Ovary (tissue), 9 donors: ENCODE measurements around the gene RANBP10. TPM values are rescaled to one million over a fixed set of nuclear protein-coding genes. Genes with fewer than 3 reads are reported as not detected.

Experiments
- DNase-seq, 5 donors: peaks; one replicate each; pipeline ENCODE4 v3.0.0-alpha.2; 2019 to 2020
- H3K27ac ChIP-seq, 2 donors: fragments of 200-600 bp; one replicate each; pipeline versions ENCODE4 v1.5.1 to v1.8.0; 2019 to 2022
- H3K27me3 ChIP-seq: fragments of 200-600 bp; one replicate; pipeline ENCODE4 v1.8.0; 2022
- H3K36me3 ChIP-seq: fragments of 200-600 bp; sonication (generic); one replicate; pipeline ENCODE4 v1.5.1; 2019
- H3K4me1 ChIP-seq: one replicate; pipeline ENCODE4 v1.8.1; 2013; ENCODE audit warnings: mild to moderate bottlenecking, moderate library complexity; ENCODE audit not compliant: insufficient read depth
- H3K4me3 ChIP-seq: fragments of 200-600 bp; sonication (generic); one replicate; pipeline ENCODE4 v1.5.1; 2017
- H3K9me3 ChIP-seq, 2 donors: fragments of 200-600 bp in 1 of 2; sonication (generic) in 1 of 2; one replicate each; pipeline versions ENCODE4 v1.5.1 to v1.8.1; 2013 to 2019; ENCODE audit warnings: mild to moderate bottlenecking in 1 of 2, moderate library complexity in 1 of 2
- CTCF ChIP-seq, 3 donors: fragments of 450-650 bp in 2 of 3; fragments of 200-600 bp in 1 of 3; IDR thresholded peaks; one replicate each; pipeline versions ENCODE4 v1.5.1 to v1.8.0; 2016 to 2022; ENCODE audit warnings: antibody characterized with exemption in 3 of 3, mild to moderate bottlenecking in 1 of 3
- EP300 ChIP-seq: sonication (generic); formaldehyde crosslinking; IDR thresholded peaks from one replicate; pipeline ENCODE4 v1.6.1; 2017; ENCODE audit warnings: antibody characterized with exemption
- POLR2A ChIP-seq: fragments of 450-650 bp; IDR thresholded peaks from one replicate; pipeline ENCODE4 v1.6.1; 2017; ENCODE audit warnings: antibody characterized with exemption, mild to moderate bottlenecking, moderate library complexity
- WGBS, 3 donors: extraction: QIAGEN DNeasy Blood & Tissue Kit in 1 of 3; methylation state at CpG; one replicate each; pipeline versions ENCODE4 v1.1.5 to v1.1.7; 2013 to 2017; 5-methylcytosine and 5-hydroxymethylcytosine counted together
- intact Hi-C, 4 donors: fragments of 100-400 bp; cut with DNase I; formaldehyde crosslinking; loops; one replicate each; pipeline versions ENCODE4 v1.11.0 to v1.15.1; 2022 to 2023
- polyA plus RNA-seq, 2 donors: library from polyadenylated mRNA; stranded (reverse); fragments of 200-250 nt in 1 of 2; fragments of 350-450 nt in 1 of 2; fragmentation: Illumina TruSeq in 1 of 2; extraction: RNeasy Lipid Tissue Mini Kit (QIAGEN cat#74804) in 1 of 2; gene quantifications; one replicate each; pipeline ENCODE4 v1.2.3, GENCODE V29; 2013 to 2014
- total RNA-seq, 7 donors: library from RNA; depleted of rRNA in 2 of 7; stranded (reverse); fragments of >200 nt in 2 of 7; fragmentation: NEBNext Ultra II Directional in 3 of 7; extraction: Animal tissue kit (Norgen Biotek cat#: 25700) in 3 of 7; gene quantifications; one replicate each; pipeline versions ENCODE4 v1.1.0 to v1.2.4, GENCODE V29; 2016 to 2023
- donor health status: DM: no; HTN: no; CAD: no; lungs with moderate emphysema.
- donor health status: DM: no; HTN: no; CAD: no.
- donor health status: Bipolar disorder and iron deficiency.
- donor health status: DM: yes; HTN: yes; CAD: no.
- donor health status: DM: no; HTN: no; CAD: no.
- donor health status: DM: yes; HTN: yes; CAD: no.

RANBP10 gene
- total and polyA plus RNA-seq, 9 donors: 8.3 to 19.6 (median 16.9) TPM

DNA sequence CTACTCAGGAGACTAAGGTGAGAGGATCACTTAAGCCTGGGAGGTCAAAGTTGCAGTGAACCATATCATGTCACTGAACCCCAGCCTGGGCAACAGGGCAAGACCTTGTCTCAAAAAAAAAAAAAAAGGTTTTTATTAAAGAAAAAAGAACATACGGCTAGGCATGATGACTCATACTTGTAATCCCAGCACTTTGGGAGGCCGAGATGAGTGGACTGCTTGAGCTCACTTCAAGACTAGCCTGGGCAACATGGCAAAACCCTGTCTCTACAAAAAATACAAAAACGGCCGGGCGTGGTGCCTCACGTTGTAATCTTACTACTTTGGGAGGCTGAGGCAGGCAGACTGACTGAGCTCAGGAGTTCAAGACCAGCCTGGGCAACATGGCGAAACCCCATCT is 38.4 kb downstream of the RANBP10 start:
- Histone ChIP-seq H3K4me3 (no peak overlapping the region), H3K9me3 (no peaks in the 10 kb centered on the region), H3K4me1 (peaks cover 1% of the 10 kb centered on the region), H3K27ac (no peak overlapping the region), H3K36me3 (no peaks in the 10 kb centered on the region), H3K27me3 (no peaks in the 10 kb centered on the region)
- TF ChIP-seq EP300 (no peak), POLR2A (no peak), CTCF (IDR thresholded peaks at IDR 0.05) (no peak)
- intact Hi-C loops: no loop called here
- DNase-seq: no peak
- 72 to 83% (median 75%) methylated on average over 7 of the region's 7 CpGs for WGBS, 3 donors

DNA sequence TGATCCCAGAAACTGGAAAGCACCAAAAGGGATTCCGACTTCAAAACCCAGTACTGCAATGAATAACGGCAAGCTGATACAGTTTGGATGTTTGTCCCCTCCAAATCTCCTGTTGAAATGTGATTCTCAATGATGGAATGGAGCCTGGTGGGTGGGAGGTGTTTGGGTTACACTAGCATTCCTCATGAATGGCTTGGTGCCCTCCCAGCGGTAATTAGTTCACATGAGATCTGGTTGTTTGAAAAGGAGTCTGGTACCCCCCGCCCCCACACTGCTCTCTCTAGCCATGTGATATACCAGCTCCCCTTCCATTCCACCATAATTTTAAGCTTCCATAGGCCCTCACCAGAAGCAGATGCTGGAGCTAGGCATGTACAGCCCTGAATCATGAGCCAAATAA is 40.1 kb downstream of the RANBP10 start:
- WGBS, 3 donors: 30 to 52% (median 32%) methylated on average over 4 of the region's 4 CpGs
- TF ChIP-seq EP300 (no peak), POLR2A (no peak), CTCF (IDR thresholded peaks at IDR 0.05) (no peak)
- DNase-seq: no peak
- Histone ChIP-seq H3K36me3 (no peaks in the 10 kb centered on the region), H3K27ac (no peak overlapping the region), H3K4me1 (no peaks in the 10 kb centered on the region), H3K4me3 (no peak overlapping the region), H3K9me3 (no peaks in the 10 kb centered on the region), H3K27me3 (no peaks in the 10 kb centered on the region)
- intact Hi-C loops: no loop called here

- intact Hi-C loops: no loop called here
Measured at GRCh38 chr16:67764158-67764667, 42.1 kb downstream of the RANBP10 start.

GRCh38 chr16:67763066-67763465 is 43.3 kb downstream of the RANBP10 start:
- no peaks in the 10 kb centered on the region for H3K27me3 ChIP-seq
- no peaks in the 10 kb centered on the region for H3K9me3 ChIP-seq
- no peak for DNase-seq
- no peaks in the 10 kb centered on the region for H3K4me1 ChIP-seq
- H3K4me3 ChIP-seq: no peak overlapping the region
- H3K36me3 ChIP-seq: no peaks in the 10 kb centered on the region
- no peak for TF ChIP-seq POLR2A
- no peak for TF ChIP-seq EP300
- no peak for TF ChIP-seq CTCF (IDR thresholded peaks at IDR 0.05)
- 85 to 88% (median 86%) methylated on average over 5 of the region's 5 CpGs for WGBS, 3 donors
- no peak overlapping the region for H3K27ac ChIP-seq
- intact Hi-C loops: no loop called here

More at GRCh38 chr16:67764158-67764667, 42.1 kb downstream of the RANBP10 start:
- TF ChIP-seq CTCF (IDR thresholded peaks at IDR 0.05) (no peak), POLR2A (no peak)
- Histone ChIP-seq H3K9me3 (no peaks in the 10 kb centered on the region), H3K27me3 (no peaks in the 10 kb centered on the region), H3K27ac (no peak overlapping the region), H3K4me3 (no peak overlapping the region), H3K4me1 (no peaks in the 10 kb centered on the region), H3K36me3 (no peaks in the 10 kb centered on the region)
- WGBS, 3 donors: 95 to 97% (median 95%) methylated on average over 7 of the region's 7 CpGs
- no peak for DNase-seq
